D721Med (cell line): Measurements from ENCODE around the gene PSRC1.
"Not testable (repeated sequence)": the region's sequence is repeated elsewhere in the genome, so short reads cannot be mapped to it uniquely, and the experiment has no call there.

ENCODE experiments used
- DNase-seq: peaks from one replicate; pipeline ENCODE4 v3.0.0; 2011; ENCODE audit warnings: low spot score; ENCODE audit not compliant: insufficient read length
- FAIRE-seq: peaks from 2 replicates; lab custom pipeline; 2011; peaks lifted over from hg19 to GRCh38; lab: Jason Lieb, UNC
- CTCF ChIP-seq: IDR thresholded peaks from 2 replicates; pipeline ENCODE4 v1.5.1; 2012; ENCODE audit warnings: mild to moderate bottlenecking, control low read depth; ENCODE audit not compliant: insufficient read depth; ENCODE audit errors: missing control alignments

Gene PSRC1

GRCh38 chr1:109295712-109296415 lies 12.9 kb upstream of the PSRC1 start:
- FAIRE-seq (no peak), DNase-seq (peak; percentile 48)
- TF ChIP-seq CTCF, result peak; percentile 19

- TF ChIP-seq CTCF, result no peak
- no peak for FAIRE-seq
- DNase-seq, result no peak
These were observed 11.5 kb upstream of the PSRC1 start for GRCh38 chr1:109294481-109294880.

GRCh38 chr1:109293026-109293425 lies 10.1 kb upstream of the PSRC1 start:
- FAIRE-seq (no peak), DNase-seq (no peak)
- no peak for TF ChIP-seq CTCF

GRCh38 chr1:109292364-109292763 lies 9.4 kb upstream of the PSRC1 start:
- FAIRE-seq, result no peak
- TF ChIP-seq CTCF, result no peak
- DNase-seq, result no peak

- FAIRE-seq, result no peak
- TF ChIP-seq CTCF, result no peak
- DNase-seq, result no peak
These were observed 8.1 kb upstream of the PSRC1 start for GRCh38 chr1:109290998-109291397.

GRCh38 chr1:109290137-109290536 lies 7.2 kb upstream of the PSRC1 start:
- TF ChIP-seq CTCF, result no peak
- DNase-seq (no peak), FAIRE-seq (no peak)

- not testable (repeated sequence) for DNase-seq, FAIRE-seq
These were observed 3.8 kb upstream of the PSRC1 start for GRCh38 chr1:109286762-109287161.
